Inflammatory macrophage treated with lipopolysaccharide for 4 hours (primary cell): Measurements from ENCODE around the gene MVP.

Experiments
- DNase-seq: peaks from one replicate; pipeline ENCODE4 v3.0.0-alpha.2; 2020

The MVP gene

GRCh38 chr16:29804455-29805231, 15.6 kb upstream of the MVP start:
- DNase-seq, result no peak

GRCh38 chr16:29805232-29806098, 14.8 kb upstream of the MVP start:
- peak; percentile 98 for DNase-seq

DNA sequence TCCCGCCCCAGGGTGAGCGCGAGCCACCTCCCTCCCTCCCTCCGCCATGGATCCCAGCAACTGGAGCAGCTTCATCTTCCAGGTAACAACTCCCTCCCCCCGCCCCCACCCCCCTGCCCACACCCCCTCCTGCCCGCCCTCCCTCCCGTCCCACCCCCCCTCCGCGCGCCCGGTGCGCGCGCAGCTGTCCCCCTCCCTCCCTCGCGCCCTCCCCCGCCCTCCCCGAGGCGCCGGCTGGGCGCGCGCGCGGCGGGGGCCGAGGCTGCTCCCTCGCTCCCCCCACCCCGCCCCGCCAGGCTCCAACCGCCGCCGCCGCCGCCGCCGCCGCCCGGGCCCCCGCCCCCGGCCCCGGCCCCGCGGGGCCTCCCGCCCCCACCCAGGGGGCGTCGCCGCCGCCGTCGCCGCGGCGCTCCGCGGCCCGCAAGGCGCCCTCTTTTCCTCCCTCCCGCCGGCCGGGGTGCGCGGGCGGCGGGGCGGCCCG, 14.1 kb upstream of the MVP start, which contains the start of gene MAZ:
TSS of gene MAZ (plus strand) at position 431 of the 481 bp plus-strand sequence. CDS start 173 bp downstream, outside the sequence.
- peak; percentile 53 for DNase-seq

DNA sequence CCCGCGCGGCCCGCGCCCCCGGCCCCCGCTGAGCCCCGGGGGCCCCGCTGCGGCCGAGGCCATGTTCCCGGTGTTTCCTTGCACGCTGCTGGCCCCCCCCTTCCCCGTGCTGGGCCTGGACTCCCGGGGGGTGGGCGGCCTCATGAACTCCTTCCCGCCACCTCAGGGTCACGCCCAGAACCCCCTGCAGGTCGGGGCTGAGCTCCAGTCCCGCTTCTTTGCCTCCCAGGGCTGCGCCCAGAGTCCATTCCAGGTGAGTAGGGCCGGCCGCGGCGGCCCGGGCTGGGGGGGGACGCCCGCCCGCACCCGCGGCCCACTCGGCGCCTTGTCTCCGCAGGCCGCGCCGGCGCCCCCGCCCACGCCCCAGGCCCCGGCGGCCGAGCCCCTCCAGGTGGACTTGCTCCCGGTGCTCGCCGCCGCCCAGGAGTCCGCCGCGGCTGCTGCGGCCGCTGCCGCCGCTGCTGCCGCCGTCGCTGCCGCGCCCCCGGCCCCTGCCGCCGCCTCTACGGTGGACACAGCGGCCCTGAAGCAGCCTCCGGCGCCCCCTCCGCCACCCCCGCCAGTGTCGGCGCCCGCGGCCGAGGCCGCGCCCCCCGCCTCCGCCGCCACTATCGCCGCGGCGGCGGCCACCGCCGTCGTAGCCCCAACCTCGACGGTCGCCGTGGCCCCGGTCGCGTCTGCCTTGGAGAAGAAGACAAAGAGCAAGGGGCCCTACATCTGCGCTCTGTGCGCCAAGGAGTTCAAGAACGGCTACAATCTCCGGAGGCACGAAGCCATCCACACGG, 13.4 kb upstream of the MVP start:
- DNase-seq, result no peak

DNA sequence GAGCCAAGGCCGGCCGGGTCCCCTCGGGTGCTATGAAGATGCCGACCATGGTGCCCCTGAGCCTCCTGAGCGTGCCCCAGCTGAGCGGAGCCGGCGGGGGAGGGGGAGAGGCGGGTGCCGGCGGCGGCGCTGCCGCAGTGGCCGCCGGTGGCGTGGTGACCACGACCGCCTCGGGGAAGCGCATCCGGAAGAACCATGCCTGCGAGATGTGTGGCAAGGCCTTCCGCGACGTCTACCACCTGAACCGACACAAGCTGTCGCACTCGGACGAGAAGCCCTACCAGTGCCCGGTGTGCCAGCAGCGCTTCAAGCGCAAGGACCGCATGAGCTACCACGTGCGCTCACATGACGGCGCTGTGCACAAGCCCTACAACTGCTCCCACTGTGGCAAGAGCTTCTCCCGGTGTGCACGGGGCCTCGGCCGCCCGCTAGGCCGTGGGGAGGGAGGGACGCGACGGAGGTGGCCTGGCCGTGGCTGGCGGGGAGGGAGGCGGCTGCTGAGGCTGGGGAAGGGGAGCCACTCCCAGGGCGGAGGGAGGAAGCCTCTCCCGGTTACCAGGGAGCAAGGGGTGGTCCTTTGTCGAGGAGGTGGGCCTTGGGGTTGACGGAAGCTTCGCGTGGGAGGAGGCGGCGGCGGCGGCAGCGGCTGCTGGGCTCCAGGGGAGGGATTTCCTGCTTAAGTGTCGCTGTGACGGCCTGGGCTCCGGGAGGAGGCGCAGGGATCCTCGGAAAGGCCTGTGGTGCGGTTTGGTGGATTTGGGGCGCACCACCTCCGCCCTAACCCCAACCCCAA, 12.6 kb upstream of the MVP start:
- peak; percentile 89 for DNase-seq

- DNase-seq, result no peak
Observed at GRCh38 chr16:29808219-29808900, 11.9 kb upstream of the MVP start.

GRCh38 chr16:29809031-29809747, 11.1 kb upstream of the MVP start:
- DNase-seq, result no peak

- no peak for DNase-seq
Observed at GRCh38 chr16:29809850-29810698, 10.2 kb upstream of the MVP start.

GRCh38 chr16:29810699-29811169, 9.5 kb upstream of the MVP start:
- DNase-seq, result no peak

DNA sequence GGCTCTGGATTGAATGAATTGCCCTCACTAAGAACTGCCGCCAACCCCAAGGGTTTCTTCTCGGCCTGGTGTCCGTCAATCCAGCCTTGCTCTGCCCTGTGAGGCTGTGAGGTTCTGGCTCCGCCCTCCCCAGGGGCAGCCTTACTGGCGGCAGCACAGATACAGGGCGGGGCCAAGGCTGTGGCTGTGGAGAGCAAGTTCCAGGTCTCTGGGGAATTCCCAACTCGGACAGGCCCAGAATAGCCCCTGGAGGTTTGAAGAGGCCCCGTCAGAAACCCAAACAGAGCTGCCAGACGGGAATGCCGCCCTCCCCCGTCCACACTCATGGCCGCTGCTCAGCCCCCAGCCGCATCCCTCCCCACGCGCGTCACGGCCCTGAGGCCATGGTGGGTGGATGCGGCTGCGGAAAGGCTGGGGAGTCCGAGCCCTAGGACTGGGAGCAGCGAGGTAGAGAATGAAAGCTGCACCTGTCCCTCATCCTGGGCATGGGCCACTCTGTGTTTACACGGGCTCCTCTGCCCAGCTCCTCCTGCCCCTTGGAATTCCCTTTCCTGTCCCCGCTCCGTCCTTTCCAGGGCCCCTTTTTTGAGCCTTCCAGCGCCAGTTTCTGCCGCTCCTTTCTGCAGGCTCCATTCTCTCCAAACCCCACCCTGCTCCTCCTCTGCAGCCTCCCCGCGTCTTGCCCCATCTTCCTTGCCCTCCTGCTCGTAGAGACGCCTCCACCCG, 8.9 kb upstream of the MVP start:
- peak; percentile 92 for DNase-seq

GRCh38 chr16:29811896-29812665, 8.2 kb upstream of the MVP start, which contains the start of gene PRRT2:
TSS of gene PRRT2 (plus strand) at chr16:29812193. CDS start at chr16:29813055, 862 bp downstream.
- no peak for DNase-seq

DNA sequence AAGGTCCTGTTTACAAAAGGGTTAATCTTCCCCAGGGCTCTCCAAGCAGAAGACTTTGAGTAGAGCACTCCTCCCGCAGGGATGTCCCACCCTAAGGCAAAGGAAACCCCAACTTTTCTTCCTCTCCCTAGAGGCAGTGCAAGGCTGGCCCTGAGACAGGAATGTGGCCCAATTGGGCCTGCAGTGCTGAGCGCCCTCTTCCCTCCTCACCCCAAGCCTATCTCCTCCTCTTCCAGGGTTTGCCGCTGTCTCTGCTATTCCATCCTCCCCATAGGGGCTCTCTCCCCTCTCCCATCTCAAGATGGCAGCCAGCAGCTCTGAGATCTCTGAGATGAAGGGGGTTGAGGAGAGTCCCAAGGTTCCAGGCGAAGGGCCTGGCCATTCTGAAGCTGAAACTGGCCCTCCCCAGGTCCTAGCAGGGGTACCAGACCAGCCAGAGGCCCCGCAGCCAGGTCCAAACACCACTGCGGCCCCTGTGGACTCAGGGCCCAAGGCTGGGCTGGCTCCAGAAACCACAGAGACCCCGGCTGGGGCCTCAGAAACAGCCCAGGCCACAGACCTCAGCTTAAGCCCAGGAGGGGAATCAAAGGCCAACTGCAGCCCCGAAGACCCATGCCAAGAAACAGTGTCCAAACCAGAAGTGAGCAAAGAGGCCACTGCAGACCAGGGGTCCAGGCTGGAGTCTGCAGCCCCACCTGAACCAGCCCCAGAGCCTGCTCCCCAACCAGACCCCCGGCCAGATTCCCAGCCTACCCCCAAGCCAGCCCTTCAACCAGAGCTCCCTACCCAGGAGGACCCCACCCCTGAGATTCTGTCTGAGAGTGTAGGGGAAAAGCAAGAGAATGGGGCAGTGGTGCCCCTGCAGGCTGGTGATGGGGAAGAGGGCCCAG, 7.3 kb upstream of the MVP start:
- no peak for DNase-seq

GRCh38 chr16:29813644-29814562, 6.4 kb upstream of the MVP start:
- no peak for DNase-seq

DNA sequence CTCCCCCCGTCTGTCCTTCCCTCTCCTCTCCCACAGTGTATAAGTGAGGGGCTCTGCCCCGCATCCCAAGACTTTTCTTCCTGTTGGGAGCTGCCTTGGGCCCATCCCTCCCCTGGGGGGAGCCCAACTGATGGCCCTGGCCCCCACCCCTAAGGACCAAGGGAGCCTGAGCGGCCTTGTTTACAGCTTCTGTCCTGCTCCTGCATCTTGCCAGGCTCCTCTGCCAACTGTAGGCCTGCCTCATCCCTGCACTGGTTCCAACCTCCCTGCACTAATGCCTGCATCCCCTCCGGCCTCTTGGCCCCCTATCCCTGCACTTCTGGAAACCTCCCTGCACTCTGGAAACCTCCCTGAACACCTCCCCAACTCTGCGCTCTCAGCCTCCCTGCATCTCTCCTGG, 5.7 kb upstream of the MVP start:
- no peak for DNase-seq

DNA sequence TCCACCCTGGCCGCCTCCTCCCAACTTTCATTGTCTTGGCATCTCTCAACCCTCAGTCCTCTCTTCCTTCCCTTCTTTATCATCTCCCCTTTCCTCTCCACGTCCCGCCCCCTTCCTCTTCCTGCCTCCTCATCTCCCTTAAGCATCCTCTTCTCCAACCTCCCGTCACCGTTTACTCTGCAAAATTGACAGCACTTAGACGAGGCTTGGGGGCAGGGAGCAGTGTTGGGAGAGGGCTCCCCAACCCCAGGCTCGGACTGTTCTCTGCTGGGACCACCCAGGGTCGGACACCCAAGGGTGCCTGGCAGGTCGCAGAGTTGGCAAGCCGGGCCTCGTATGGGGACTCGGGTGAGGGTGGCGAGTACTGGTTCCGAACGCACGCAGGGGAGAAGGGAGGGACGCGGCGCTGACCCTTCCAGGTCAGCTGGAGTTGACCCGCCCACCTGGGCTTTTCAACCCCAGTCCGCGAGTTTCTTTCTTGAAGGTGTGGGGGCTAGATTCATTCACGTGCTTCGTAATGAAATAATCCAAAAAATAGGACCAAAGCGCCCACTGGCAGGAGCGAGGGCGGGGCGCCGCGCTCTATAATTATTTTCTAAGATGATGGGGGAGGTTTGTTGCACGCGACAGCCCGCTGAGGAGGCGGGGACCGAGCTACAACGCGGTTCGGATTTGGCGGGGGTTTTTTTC, 5.1 kb upstream of the MVP start:
- no peak for DNase-seq
